Left cardiac atrium (tissue), 4 donors: ENCODE data around the gene GLIS2. TPM values are rescaled to one million over a fixed set of nuclear protein-coding genes. Genes with fewer than 3 reads are reported as not detected.

Experiments used
- ATAC-seq, 2 donors: fragments of 200-7000 bp; cut with Tn5 transposase; one replicate each; pipeline ENCODE4 v1.9.1; 2020; ENCODE audit warnings: mild to moderate bottlenecking in 2 of 2, moderate library complexity in 2 of 2
- DNase-seq: peaks from one replicate; pipeline ENCODE4 v3.0.0-alpha.2; 2020
- intact Hi-C, 2 donors: fragments of 100-400 bp; cut with DNase I; formaldehyde crosslinking; loops; one replicate each; pipeline versions ENCODE4 v1.14.1 to v1.15.1; 2022 to 2023
- total RNA-seq, 2 donors: library from RNA; stranded (reverse); fragmentation: NEBNext Ultra II Directional; extraction: Animal tissue kit (Norgen Biotek cat#: 25700); gene quantifications; one replicate each; pipeline ENCODE4 v1.2.1, GENCODE V29; 2021
- donor health status: DM: no; HTN: yes; CAD: no.
- donor health status: DM: no; HTN: yes; CAD: no; lungs with severe emphysema.
- donor health status: DM: yes; HTN: yes; CAD: no.
- donor health status: Dilated cardiomyopathy.

The GLIS2 gene
- total RNA-seq, 2 donors from 2014 or later = 23.9 to 29.2 TPM

GRCh38 chr16:4293181-4293716 lies 22.6 kb upstream of the GLIS2 start:
- DNase-seq (no peak), ATAC-seq (no peak)
- intact Hi-C loops = loop anchor here in 1 of 2 donors (5.0 kb wide), 1 partner anchor 34 kb away; no protein-coding TSS in a partner anchor

GRCh38 chr16:4293822-4294457 lies 21.9 kb upstream of the GLIS2 start:
- peak; percentile 57 for DNase-seq
- intact Hi-C loops = loop anchor here in 1 of 2 donors (5.0 kb wide), 1 partner anchor 33 kb away; no protein-coding TSS in a partner anchor
- peak; percentile 81 to 90 for ATAC-seq

GRCh38 chr16:4295581-4295980 lies 20.3 kb upstream of the GLIS2 start:
- intact Hi-C loops = no loop called here
- ATAC-seq (no peak), DNase-seq (no peak)

GRCh38 chr16:4297480-4297879 lies 18.4 kb upstream of the GLIS2 start:
- ATAC-seq (no peak), DNase-seq (no peak)
- intact Hi-C loops = no loop called here

GRCh38 chr16:4298761-4299522 lies 16.9 kb upstream of the GLIS2 start:
- intact Hi-C loops = no loop called here
- ATAC-seq = peak; percentile 81 to 98
- peak; percentile 88 for DNase-seq

GRCh38 chr16:4301177-4301576 lies 14.7 kb upstream of the GLIS2 start:
- DNase-seq (no peak), ATAC-seq (no peak)
- intact Hi-C loops = no loop called here

GRCh38 chr16:4301968-4302367 lies 13.9 kb upstream of the GLIS2 start:
- intact Hi-C loops = no loop called here
- DNase-seq (no peak), ATAC-seq (no peak)

GRCh38 chr16:4303973-4304372 lies 11.9 kb upstream of the GLIS2 start:
- intact Hi-C loops = no loop called here
- no peak for ATAC-seq
- no peak for DNase-seq

GRCh38 chr16:4306470-4307214 lies 9.2 kb upstream of the GLIS2 start:
- no peak for DNase-seq
- ATAC-seq = no peak
- intact Hi-C loops = no loop called here

GRCh38 chr16:4307215-4308037 lies 8.4 kb upstream of the GLIS2 start:
- peak; percentile 96 for DNase-seq
- ATAC-seq = peak; percentile 97 to 98
- intact Hi-C loops = no loop called here

- intact Hi-C loops = no loop called here
- ATAC-seq (no peak), DNase-seq (no peak)
These were observed 6.6 kb upstream of the GLIS2 start for GRCh38 chr16:4309102-4309832.

- intact Hi-C loops = no loop called here
- peak; percentile 63 for DNase-seq
These were observed 6.0 kb upstream of the GLIS2 start for GRCh38 chr16:4309833-4310266.

GRCh38 chr16:4313563-4314531 lies 2.0 kb upstream of the GLIS2 start:
- ATAC-seq (no peak), DNase-seq (peak; percentile 39)
- intact Hi-C loops = no loop called here

More at GRCh38 chr16:4309833-4310266, 6.0 kb upstream of the GLIS2 start:
- peak in 1 of 2 donors; percentile 0 for ATAC-seq

- ATAC-seq (peak in 1 of 2 donors; percentile 1), DNase-seq (peak; percentile 46)
- intact Hi-C loops = no loop called here
These were observed 1.2 kb upstream of the GLIS2 start for GRCh38 chr16:4314532-4315185.

GRCh38 chr16:4316108-4316863 lies 419 bp downstream of the GLIS2 start:
- ATAC-seq (peak in 1 of 2 donors; percentile 0), DNase-seq (no peak)
- intact Hi-C loops = no loop called here
